ENCODE measurements around the gene TRPC4AP.

Gene TRPC4AP

GRCh38 chr20:34986311-34987287 is 106.0 kb downstream of the TRPC4AP start:
- no peak for DNase-seq

DNA sequence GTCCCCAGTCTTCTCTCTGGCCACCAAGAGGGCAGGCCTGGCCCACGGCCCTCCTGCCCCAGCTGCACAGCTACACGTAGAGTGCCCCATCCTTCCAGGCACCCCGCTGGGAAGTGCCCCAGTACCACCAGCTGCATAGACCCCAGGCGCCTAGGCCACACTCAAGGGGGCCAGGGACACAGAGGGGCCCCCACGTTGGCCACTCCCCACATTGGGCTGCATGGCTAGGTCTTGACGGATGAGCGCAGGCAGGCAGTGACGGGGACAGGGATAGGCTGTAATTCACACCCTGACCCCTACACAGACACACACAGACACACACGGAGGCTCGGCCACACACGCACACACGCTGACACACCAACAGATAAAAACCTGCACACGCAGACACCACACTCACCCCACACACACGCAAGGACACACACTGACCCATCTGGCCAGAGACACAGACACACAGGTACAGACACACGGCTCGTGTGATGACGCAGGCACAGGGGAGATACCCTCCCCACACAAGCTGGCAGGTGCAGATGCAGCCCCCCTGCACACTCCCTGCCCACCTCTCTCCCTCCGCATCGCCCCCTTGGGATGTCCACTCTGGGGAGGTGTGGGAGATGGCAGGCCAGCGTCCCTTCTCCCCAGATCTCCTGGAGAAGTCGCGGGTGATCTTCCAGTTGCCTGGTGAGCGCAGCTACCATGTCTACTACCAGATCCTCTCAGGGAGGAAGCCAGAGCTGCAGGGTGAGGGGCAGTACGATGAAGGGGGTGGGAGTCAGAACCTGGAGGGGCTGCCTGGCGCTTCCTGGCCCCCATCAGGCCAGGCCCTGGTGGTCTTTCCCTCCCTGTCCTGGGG is 106.9 kb downstream of the TRPC4AP start:
- DNase-seq, result no peak

- no peak for DNase-seq
Measured at GRCh38 chr20:34984756-34985261, 107.8 kb downstream of the TRPC4AP start.

DNA sequence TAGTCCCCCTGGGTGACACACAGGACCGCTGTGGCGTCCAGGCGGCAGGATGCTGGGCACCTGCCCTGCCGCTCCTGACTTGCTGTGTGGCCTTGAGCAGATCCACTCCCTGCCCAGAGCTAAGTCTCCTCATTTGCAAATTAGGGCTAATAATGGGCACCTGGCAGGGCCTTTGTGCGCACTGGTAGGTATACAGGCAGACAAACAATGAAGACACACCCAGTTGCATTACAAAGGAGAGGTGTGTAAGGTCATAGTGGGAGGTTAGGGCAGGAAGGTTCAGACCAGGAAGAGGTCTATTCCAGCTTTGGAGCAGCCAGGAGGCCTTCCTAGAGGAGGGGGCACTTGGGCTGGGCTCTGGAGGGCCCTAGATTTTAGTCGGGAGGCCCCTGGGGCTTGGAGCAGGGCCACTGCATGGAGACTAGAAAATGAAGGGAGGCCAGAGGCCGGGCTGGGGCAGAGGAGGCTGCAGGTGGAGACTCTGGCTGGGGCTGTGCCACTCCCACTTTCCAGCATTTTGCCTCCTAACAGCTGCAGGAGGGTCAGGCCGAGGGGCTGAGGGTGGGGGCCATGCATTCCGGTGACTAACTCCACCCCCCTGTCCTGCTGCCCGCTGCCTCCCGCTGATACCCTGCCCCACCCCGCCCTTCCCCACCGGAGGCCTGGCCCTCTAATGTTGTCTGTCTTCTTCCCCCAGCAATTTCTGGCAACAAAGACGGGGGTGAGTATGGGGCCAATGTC is 108.4 kb downstream of the TRPC4AP start:
- DNase-seq, result no peak

- DNase-seq, result no peak
Measured at GRCh38 chr20:34983089-34983820, 109.4 kb downstream of the TRPC4AP start.

GRCh38 chr20:34982270-34983088 is 110.1 kb downstream of the TRPC4AP start:
- DNase-seq, result no peak

DNA sequence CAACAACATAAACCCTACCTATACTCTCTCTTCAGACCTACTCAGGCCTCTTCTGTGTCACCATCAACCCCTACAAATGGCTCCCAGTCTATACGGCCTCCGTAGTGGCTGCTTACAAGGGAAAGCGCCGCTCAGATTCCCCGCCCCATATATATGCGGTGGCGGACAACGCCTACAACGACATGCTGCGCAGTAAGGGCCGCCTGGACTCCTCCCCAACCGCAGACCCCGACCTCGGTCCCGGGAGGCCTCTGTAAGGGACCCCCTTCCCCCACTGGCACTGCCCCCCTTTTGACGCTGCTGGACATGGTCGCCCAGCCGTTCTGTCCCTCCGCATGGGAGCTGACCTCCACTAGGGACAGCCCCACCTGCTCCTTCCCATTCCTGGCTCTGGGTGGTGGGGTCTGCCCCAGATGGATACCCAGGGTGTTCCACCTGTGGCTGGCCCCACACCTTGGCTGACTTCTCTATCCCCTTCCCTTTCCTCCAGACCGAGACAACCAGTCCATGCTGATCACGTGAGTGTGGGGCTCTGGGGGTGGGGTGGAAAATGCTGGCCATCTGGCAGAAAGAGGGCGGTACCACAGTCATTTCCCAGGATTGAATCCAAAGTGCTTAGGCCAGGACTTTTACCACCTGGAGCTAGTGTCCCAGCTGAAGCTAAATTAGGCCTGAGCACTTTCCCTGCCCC is 111.9 kb downstream of the TRPC4AP start:
- DNase-seq, result no peak

DNA sequence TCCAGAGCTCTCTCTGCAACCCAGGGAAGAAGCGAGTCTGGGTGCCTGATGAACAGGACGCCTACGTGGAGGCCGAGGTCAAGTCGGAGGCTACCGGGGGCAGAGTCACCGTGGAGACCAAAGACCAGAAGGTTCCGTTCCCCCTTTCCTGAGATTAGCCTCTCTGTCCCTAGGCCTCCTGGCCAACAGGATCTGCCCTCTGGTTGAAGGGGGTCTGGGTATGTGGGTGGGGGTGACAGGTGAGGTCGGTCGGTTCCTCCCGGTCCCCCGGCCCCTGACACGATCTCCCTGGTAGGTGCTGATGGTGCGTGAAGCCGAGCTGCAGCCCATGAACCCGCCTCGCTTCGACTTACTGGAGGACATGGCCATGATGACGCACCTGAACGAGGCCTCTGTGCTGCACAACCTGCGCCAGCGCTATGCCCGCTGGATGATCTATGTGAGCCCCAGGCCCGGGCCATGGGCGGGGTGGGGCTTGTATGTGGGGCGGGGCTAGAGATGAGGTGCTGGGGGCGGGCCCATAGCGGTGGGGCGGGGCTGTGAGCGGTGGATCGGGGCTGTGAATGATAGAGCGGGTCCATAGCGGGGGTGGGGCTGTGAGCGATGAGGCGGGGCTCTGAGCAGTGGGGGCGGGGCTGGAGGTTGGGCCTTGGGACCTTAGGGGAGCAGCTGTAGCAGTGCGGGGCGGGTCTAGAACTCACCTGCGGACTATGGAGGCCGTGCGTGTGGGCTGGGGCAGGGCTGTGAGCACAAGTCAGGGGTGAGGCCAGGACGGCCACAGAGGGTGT is 113.0 kb downstream of the TRPC4AP start:
- DNase-seq, result no peak

GRCh38 chr20:34978092-34978744 is 114.4 kb downstream of the TRPC4AP start:
- no peak for DNase-seq

DNA sequence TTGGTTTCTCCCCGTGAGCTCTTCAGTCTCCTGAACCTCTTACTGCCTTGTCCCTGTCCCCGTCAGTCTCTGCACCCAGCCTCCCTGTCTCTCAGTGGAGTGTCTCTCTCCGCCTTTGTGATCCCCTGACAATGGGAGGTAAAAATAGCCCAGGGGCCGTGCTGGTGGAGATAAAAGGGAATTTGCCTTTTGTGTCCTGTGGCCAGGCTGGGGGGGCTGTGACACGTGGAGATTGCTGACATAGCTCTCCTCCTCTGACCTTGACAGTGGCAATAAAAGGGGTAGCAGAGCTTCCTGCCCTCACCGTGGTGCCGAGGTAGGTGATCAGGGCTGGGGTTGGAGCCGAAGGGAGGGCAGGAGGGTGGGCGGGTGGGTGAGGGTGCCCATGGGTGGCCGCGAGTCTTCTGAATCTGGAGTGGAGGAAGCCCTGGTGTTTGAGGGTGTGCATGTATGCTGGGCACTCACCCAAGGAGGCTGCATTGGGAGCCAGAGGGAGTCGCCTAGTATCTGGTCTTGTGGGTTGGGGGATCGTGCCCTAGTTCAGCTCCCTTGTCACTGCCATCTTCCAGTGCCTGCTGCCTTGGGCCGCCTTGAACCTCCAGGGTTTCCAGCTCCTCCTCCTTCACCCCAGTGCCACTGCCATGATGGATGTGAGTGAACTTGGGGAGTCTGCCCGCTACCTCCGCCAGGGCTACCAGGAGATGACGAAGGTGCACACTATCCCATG is 115.1 kb downstream of the TRPC4AP start:
- no peak for DNase-seq

- no peak for DNase-seq
Measured at GRCh38 chr20:34976286-34976685, 116.3 kb downstream of the TRPC4AP start.

- no peak for DNase-seq
Measured at GRCh38 chr20:34974246-34974645, 118.4 kb downstream of the TRPC4AP start.

DNA sequence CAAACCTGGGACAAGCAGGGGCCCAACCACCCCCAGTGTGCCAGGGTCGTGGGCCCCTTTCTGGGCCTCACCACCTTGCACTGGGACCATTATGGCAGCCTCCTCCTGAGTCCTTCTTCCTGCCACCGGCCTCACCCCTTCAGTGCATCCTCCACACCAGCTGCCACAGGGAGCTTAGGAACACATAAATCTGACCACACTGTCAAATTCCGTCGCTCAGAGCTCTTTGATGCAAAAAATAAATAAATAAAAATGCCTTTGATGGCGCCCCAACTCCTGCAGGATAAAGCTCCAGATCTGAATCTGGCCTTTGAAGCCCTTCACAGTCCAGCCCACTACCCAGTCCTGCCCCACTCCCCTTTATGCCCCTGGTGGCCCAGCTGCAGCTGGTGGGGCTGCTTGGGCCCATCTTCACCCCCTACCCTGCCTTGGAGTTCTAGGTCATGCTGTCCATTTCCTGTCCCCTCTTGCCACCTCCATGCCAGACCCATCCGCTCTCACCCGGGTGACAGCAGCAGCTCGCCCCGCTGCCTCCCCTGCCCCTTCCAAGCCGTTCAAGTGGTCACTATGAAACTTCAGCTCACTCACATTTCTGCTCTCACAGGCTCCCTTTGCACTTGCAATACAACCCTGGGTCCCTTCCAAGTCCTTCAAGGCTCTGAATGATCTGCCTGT is 120.9 kb downstream of the TRPC4AP start:
- no peak for DNase-seq

GRCh38 chr20:34970846-34971560 is 121.6 kb downstream of the TRPC4AP start:
- DNase-seq, result no peak

DNA sequence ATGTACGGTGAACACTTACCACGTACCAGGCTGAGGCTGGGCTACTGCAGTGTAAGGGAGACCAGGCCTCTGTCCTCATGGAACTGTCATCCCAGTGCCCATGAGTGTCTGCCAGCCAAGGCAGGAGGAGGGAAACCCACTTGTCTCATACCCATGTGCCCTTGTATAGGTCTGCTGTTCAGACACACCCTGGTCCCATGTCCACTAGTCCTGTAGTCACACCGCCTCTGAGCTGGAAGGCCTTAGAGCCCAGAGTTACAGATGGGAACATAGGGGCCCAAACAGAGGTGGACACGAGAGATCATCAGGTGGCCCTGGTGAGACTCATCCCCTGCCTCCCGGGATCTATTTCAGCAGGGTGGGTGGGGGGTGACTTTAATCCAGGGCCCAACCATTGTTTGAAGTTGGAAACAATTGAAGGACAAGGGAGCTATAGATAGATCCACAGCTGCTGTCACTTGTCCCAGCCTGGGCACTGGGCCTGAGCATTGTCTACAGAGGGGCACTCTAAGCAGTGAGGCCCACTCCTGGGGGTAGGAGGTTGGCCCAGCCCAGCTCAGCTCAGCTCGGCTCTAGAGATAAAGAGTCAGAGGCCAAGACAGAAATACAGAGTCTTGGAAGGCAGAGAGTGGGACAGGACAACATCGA is 122.3 kb downstream of the TRPC4AP start:
- DNase-seq, result no peak

GRCh38 chr20:34968042-34968775 is 124.4 kb downstream of the TRPC4AP start:
- no peak for DNase-seq
